Stimulated activated CD8-positive, alpha-beta memory T cell treated with anti-CD3 and anti-CD28 coated beads, Interleukin-12 subunit alpha, Interleukin-12 subunit beta, amount 100 ng/mL, for 24 hours (primary cell): Measurements from ENCODE around the gene SCIN.
"Not testable (repeated sequence)": the region's sequence is repeated elsewhere in the genome, so short reads cannot be mapped to it uniquely, and the experiment has no call there.

Source experiments
- DNase-seq: peaks from one replicate; pipeline ENCODE4 v3.0.0-alpha.2; 2020; ENCODE audit errors: extremely low read depth

SCIN gene

DNA sequence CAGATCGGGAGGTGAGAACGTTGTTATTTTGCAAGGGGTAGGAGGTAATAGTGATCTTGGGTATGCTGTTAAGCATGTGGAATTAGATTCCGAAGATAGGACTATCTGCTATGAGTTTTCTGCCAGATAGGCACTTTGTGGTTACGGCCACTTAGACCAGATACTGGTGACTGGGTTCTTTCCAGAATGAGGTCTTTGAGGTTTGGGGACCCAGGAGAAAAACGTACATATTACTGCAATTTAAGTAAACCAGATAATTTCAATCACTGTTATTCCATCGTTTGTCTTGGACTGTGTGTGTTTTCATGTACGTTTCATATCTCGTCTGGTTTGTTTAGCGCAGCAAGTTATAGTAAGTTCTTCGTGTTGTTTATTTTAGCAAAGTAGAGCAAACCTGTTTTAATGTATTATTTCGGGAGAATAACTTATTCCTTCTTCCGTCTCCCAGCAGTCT is 117.2 kb downstream of the SCIN start:
- DNase-seq: no peak

DNA sequence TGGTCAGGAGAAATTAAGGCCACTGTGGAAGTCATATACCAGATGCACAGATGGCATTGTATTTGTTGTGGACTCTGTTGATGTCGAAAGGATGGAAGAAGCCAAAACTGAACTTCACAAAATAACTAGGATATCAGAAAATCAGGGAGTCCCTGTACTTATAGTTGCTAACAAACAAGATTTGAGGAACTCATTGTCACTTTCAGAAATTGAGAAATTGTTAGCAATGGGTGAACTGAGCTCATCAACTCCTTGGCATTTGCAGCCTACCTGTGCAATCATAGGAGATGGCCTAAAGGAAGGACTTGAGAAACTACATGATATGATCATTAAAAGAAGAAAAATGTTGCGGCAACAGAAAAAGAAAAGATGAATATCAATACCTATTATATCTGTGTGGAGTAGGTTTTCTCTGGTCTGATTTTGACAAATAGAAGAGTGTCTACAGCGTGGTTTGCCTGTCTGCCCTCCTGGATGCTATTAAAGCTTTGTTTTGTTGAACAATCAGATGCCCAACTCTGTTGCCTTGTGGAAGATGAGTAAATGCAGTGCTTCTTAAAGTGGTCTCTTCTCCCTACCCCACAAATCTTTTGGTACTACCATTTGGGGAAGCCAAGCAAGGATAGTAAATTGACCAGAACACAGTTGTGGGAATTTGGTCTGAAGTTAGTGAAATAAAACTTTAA is 118.1 kb downstream of the SCIN start:
- not testable (repeated sequence) for DNase-seq

DNA sequence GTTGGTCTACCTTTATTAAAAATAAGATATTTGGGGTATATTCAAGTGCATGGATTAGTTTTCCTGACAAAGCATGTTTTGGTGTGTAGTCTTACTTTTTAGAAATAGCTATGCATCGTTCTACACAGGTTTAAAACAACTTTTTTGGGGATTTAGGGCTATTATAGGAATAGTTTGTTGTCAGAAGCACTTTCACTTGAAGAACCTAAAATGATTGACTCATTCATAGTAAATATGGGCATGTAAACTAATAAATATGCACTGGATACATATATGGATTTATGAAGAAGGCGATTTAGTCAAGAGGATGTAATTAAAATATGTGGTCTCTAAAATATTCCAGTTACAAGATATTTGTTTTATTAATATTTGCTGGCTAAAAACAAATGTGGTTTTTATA is 118.9 kb downstream of the SCIN start:
- DNase-seq: no peak

DNA sequence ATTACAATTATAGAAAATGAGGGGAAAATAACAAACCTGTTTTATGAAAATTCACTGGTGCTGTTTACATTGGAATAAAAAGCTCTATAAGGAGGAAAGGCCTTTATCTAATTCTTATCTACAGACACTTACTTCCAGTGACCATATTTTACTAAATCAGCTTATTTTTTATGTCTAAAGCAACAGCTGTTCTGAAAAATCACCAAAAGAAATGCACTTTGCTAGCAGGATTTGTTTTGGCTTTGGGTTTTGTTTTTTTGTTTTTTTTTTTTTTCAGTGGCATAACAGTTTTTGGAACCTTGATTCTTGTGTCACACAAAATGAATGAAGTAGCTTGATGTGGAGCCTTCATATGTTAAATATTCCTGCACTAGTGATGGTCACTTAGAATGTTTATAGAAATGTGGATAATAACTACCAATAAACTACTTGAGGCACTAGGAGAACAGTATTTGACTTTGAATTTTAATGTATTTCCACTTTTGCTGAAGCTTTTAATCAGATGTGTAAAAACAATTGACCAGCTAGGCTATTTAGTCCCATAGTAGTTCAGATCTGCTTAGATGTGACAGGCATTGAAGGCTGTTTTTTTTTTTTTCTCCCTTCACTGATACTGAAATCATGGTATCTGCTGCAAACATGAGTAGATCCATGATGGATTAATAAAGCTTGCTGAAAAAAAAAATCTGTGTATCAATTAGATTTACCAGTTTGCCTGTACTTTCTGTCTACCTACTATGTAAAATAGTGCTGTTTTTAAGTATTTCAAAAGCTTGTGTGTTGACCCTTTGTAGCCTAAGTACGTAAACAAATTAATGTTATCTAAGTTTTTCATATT is 119.7 kb downstream of the SCIN start:
- DNase-seq: no peak

DNA sequence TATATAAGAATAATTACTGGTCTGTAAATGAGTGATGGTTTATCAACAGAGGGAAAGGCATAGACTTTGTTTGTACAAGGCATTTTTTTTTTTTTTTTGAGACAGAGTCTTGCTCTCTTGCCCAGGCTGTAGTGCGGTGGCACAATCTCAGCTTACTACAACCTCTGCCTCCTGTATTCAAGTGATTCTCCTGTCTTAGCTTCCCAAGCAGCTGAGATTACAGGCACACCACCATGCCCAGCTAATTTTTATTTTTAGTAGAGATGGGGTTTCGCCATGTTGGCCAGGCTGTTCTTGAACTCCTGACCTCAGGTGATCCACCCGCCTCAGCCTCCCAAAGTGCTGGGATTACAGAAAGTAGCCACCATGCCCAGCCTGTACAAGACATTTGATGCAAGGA is 120.9 kb downstream of the SCIN start:
- not testable (repeated sequence) for DNase-seq

DNA sequence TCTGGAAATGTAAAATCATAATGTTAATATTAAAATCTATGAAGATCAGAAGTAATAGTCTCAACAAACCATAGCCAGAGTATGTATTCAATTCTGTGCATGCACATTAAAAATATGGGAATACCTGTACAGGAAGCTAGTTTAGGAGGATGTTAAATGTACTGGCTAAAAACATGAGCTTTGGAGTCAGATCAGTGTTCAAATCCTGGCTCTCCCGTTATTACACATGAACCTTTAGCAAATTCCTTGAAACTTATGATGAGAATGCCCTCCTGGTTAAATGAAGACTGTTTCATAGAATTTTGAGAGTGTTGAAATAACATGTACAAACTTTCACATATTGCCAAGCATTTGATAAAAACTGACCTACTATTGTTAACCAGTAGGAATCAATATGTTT is 121.5 kb downstream of the SCIN start:
- no peak for DNase-seq

DNA sequence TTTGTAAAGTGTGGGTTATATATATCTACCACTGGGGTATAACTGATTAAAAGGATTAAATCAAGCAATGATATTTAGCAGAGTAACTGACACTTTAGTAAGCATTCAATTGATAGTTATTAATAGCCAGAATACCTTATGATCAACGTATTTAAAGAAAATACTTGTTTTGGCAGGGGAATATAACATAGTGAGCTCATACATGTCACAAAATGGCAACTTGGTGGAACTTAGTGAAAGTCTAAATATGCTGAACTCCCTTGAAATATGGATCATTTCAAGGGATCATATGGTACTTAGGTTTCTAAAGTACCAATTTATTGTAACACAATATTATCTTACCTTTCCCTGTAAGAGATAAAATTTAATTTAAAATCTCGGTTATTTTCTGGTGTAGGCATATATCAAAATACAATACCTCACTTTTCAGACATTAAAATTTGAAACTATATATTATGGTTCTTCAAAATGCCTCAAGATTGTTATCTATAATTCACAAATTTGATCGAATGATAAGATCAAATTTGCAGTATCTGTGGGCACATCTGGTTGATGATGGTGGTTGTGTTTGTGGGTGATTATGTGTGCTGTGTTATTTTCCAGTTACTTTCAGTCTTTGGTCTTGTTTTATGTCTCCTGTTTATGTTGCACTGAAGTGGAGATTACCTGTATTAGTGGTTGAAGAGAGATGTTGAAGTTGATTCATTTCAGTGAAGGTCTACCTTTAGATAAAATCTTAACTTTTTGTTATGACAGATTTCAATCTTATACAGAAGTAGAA is 122.1 kb downstream of the SCIN start:
- DNase-seq: no peak

DNA sequence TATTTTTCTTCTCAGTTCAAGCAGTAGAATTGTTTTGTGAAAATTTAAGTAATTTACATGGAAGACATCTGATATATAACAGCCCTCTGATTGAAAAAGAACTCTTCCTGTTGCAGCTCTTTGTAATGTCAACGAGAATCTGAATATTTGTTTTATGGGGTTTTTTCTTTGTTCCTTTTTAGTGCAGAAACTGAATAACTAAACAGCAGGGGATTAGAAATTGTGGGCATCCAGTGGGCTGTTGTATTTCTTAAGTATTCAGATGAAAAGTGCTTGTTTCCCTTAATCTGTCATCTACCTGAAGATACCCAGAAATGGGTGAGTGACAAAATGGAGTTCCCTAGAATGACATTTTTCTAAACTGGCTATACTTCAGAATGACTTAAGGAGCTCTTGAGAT is 124.3 kb downstream of the SCIN start:
- DNase-seq: no peak

DNA sequence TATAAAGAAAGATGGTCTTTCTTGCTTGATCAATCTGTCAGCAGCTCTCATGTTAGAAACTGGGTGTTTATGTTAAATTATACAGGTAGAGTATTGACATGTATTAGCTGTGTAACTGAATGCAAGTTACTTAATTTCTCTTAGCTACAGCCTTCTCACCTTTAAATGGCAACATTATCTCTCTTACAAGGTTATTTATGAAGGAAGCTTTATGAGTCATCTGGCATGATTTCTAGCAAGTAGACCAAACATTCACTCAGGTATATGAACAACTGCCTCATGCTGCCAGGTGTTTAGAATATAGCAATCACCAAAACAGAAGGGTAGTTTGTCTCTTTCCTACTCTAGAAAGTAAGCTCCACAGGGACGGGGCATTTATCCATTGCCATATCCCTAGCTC is 125.4 kb downstream of the SCIN start:
- no peak for DNase-seq

DNA sequence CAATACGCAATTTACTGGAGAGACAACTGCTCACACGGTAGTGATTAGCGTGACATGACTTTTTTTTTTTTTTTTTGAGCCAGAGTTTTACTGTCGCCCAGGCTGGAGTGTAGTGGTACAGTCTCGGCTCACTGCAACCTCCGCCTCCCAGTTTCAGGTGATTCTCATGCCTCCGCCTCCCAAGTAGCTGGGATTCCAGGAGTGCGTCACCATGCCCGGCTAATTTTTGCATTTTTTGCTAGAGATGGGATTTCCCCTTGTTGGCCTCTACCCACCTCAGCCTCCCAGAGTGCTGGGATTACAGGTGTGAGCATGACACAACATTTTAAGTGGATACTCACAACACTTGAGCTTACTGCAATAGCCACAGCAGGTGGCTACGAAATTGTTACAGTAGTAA is 128.8 kb downstream of the SCIN start:
- DNase-seq: no peak

DNA sequence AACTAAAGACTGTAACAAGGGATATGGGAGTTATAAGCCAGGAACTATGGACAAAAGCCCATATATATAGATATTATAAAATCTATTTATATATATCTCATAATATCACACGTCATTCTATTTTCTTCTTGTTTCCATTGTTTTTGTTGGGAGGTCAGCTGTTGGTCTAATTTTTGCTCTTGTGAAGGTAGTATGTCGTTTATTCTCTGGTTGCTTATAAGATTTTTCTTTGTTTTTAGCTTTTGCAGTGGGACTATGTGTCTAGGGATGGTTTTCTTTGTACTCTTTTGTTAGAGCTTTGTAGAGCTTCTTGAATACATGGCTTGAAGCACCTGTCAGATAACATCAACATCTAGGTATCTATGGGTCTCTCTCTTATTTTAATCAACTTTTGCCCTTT is 130.9 kb downstream of the SCIN start:
- DNase-seq: no peak

DNA sequence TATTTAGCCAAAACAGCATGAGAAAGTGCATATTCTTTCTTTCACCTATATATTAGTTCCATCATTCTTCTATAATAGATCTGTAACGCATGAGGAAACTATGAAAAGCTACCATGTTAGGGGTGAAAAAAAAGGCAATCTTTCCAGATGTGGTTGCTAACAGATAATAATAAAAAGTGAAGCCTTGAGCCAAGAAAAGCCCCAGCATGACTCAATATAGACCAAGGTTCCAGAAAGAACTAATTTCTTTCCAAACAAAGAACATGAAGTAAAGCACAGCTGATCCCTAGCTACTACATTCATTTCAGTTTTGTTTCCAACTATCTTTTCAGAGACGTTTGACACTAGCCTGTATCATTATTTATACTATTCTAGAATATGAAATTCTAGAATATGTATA is 133.4 kb downstream of the SCIN start:
- no peak for DNase-seq

DNA sequence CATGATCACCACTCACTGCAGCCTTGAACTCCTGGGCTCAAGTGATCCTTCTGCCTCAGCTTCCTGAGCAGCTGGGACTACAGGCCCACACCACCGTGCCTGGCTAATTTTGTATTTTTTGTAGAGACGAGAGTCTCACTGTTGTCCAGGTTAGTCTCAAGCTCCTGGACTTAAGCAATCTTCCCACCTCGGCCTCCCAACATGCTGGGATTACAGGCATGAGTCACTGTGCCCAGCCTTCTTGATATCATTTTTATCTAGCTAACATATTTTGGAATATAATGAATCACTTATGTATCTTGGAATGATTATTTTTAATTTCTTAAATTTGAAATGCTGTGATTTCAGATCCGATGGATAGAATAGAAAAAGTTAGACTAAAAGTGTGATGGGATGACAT is 135.4 kb downstream of the SCIN start:
- no peak for DNase-seq

DNA sequence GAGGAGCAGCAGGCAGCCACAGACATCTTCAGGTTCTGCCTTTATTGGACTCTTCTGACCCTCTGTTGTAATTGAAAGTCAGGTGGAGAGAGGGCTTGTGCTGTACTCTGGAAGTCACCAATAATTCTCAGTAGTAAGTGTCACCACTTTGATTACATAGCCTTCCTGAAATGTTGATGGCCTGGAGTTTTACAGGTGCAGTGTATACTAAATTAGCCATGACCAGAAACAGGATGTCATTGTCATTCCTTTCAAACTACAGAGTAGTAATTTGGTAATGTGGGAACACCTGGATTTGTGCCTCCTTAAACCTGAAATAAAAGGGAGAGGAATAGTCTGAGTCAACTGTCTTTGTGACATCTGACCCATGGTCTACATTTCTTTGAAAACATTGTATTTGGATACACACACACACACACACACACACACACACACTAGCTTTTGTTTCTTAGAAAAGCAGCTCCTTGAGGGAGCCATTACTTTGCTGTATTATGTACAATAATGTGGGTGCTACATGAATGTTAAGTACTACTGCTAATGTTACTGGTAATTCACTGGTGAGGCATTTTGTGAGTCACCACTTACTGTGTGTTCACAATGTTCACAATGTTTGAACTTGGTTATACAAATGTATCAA is 136.5 kb downstream of the SCIN start:
- DNase-seq: no peak

DNA sequence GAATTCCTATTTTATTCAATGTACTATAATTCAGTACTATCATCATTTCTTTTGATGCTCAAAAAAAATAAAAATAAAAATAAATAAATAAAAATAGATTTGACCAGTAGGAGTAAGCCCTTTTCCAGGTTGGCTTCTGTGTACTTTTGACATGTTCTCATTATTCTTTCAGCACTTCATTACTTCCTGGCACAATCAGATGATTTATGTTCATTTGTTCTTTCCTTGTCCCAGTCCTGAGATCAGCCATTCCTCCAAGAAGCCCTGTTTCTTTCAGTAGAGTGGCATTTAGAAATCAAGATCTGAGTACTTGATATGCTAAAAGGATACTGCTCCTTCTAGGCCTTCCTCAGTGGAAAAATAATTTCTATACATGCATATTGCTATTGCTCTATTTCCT is 137.8 kb downstream of the SCIN start:
- DNase-seq: no peak
